HepG2 (cell line): ENCODE results near the gene LSM2. TPM values are rescaled to one million over a fixed set of nuclear protein-coding genes. Genes with fewer than 3 reads are reported as not detected.

Source experiments
- BHLHE40 ChIP-seq: IDR thresholded peaks from 2 replicates; pipeline ENCODE4 v1.6.1; 2011; ENCODE audit warnings: low read length, improper control_type of control experiment
- CENPX ChIP-seq: sonication (generic); formaldehyde crosslinking; IDR thresholded peaks from 2 replicates; pipeline ENCODE4 v1.9.0; 2021; ENCODE audit warnings: mild to moderate bottlenecking, missing genetic modification reagents, moderate library complexity
- HNRNPK ChIP-seq: fragments of 200-400 bp; formaldehyde crosslinking; IDR thresholded peaks from 2 replicates; pipeline ENCODE4 v1.6.1; 2018; ENCODE audit warnings: low read length, low read depth, moderate library complexity, mild to moderate bottlenecking; ENCODE audit not compliant: poor library complexity, severe bottlenecking
- HNRNPUL1 ChIP-seq: fragments of 200-400 bp; formaldehyde crosslinking; IDR thresholded peaks from 2 replicates; pipeline ENCODE4 v1.6.1; 2017; ENCODE audit warnings: low read depth, mild to moderate bottlenecking, low read length, moderate library complexity
- IKZF5 ChIP-seq: IDR thresholded peaks from 2 replicates; pipeline ENCODE4 v1.6.1; 2018; ENCODE audit warnings: missing genetic modification reagents, mild to moderate bottlenecking, missing compliant biosample characterization
- JARID2 ChIP-seq: sonication (generic); formaldehyde crosslinking; IDR thresholded peaks from 2 replicates; pipeline ENCODE4 v1.8.1; 2023; ENCODE audit warnings: missing genetic modification reagents, inconsistent platforms; ENCODE audit not compliant: insufficient replicate concordance
- MIXL1 ChIP-seq: IDR thresholded peaks from 2 replicates; pipeline ENCODE4 v1.6.1; 2016
- MXD1 ChIP-seq: sonication (generic); formaldehyde crosslinking; IDR thresholded peaks from 2 replicates; pipeline ENCODE4 v1.4.0; 2020; ENCODE audit warnings: mild to moderate bottlenecking, missing genetic modification reagents
- NCOR1 ChIP-seq: fragments of 200-600 bp; sonication (generic); IDR thresholded peaks from 2 replicates; pipeline ENCODE4 v1.7.0; 2017; ENCODE audit warnings: antibody characterized with exemption, low read length, borderline replicate concordance
- RARG ChIP-seq: sonication (generic); formaldehyde crosslinking; IDR thresholded peaks from 2 replicates; pipeline ENCODE4 v1.4.0; 2020; ENCODE audit warnings: low read depth, mild to moderate bottlenecking, missing genetic modification reagents
- REPIN1 ChIP-seq: sonication (generic); formaldehyde crosslinking; IDR thresholded peaks from 2 replicates; pipeline ENCODE4 v1.8.0; 2022; ENCODE audit warnings: missing genetic modification reagents, low read depth, mild to moderate bottlenecking, borderline replicate concordance
- RXRB ChIP-seq: IDR thresholded peaks from 2 replicates; pipeline ENCODE4 v1.6.1; 2016; ENCODE audit warnings: borderline replicate concordance, missing genetic modification reagents, missing compliant biosample characterization
- SNRNP70 ChIP-seq: fragments of 200-400 bp; formaldehyde crosslinking; IDR thresholded peaks from 2 replicates; pipeline ENCODE4 v1.6.1; 2017; ENCODE audit warnings: mild to moderate bottlenecking, low read depth, low read length, moderate library complexity
- SSRP1 ChIP-seq: IDR thresholded peaks from 2 replicates; pipeline ENCODE4 v1.6.1; 2016; ENCODE audit warnings: control low read depth
- TGIF2 ChIP-seq: IDR thresholded peaks from 2 replicates; pipeline ENCODE4 v1.6.1; 2016; ENCODE audit warnings: control low read depth, missing compliant biosample characterization
- ZC3H13 ChIP-seq: sonication (generic); formaldehyde crosslinking; IDR thresholded peaks from 2 replicates; pipeline ENCODE4 v1.8.1; 2023; ENCODE audit warnings: mild to moderate bottlenecking, missing genetic modification reagents, moderate library complexity
- ZGPAT ChIP-seq: IDR thresholded peaks from 2 replicates; pipeline ENCODE4 v1.6.1; 2016; ENCODE audit warnings: mild to moderate bottlenecking
- ZNF260 ChIP-seq: sonication (generic); formaldehyde crosslinking; IDR thresholded peaks from 2 replicates; pipeline ENCODE4 v1.4.0; 2020; ENCODE audit warnings: missing genetic modification reagents, low read depth, mild to moderate bottlenecking, borderline replicate concordance
- ZNF431 ChIP-seq: sonication (generic); formaldehyde crosslinking; IDR thresholded peaks from 2 replicates; pipeline ENCODE4 v1.9.0; 2022; ENCODE audit warnings: missing genetic modification reagents, low read depth, mild to moderate bottlenecking, borderline replicate concordance
- ZNF512B ChIP-seq: sonication (generic); formaldehyde crosslinking; IDR thresholded peaks from 2 replicates; pipeline ENCODE4 v1.5.1; 2020; ENCODE audit warnings: missing genetic modification reagents, mild to moderate bottlenecking, borderline replicate concordance
- ZNF629 ChIP-seq: sonication (generic); formaldehyde crosslinking; conservative IDR thresholded peaks from 2 replicates; pipeline ENCODE4 v1.5.0; 2020; ENCODE audit warnings: missing genetic modification reagents
- polyA plus RNA-seq, 8 experiments: library from polyadenylated mRNA; depleted of rRNA in 3 of 8; stranded (reverse) in 7 of 8; unstranded in 1 of 8; fragments of >200 nt; fragmentation: Illumina TruSeq in 4 of 8; extraction: Trizol in 4 of 8; gene quantifications; 2 replicates each; pipeline versions ENCODE4 v1.2.1 to v1.2.3, GENCODE V29; 2011 to 2016; ENCODE audit warnings: low read depth in 4 of 8, missing spikeins in 1 of 8, mixed read lengths in 1 of 8; ENCODE audit not compliant: insufficient read depth in 1 of 8
- total RNA-seq, 5 experiments: library from RNA; depleted of rRNA; stranded (reverse); fragments of >200 nt; fragmentation: Illumina TruSeq; extraction: Trizol; gene quantifications; 2 replicates each; pipeline ENCODE4 v1.2.3, GENCODE V29; 2016; ENCODE audit warnings: low read depth in 1 of 5

The LSM2 gene
- total and polyA plus RNA-seq, 2 of the 13 experiments (the other 11 are each of a cell fraction or from before 2014, with no cell fraction given): 69.4 to 90.5 TPM

- TF ChIP-seq MXD1: no peak
- TF ChIP-seq ZC3H13: 0 out of 2 replicates have a peak, but pooled peaks have one; percentile 54
- TF ChIP-seq HNRNPK: no peak
- peak; percentile 18; the same call in 1 of the 2 replicates for TF ChIP-seq IKZF5 (CRISPR knock-in tag)
- no peak for TF ChIP-seq MIXL1 (CRISPR knock-in tag)
- no peak for TF ChIP-seq ZNF431 (CRISPR knock-in tag)
- TF ChIP-seq RXRB: no peak
- no peak for TF ChIP-seq REPIN1
- TF ChIP-seq HNRNPUL1: no peak
- TF ChIP-seq NCOR1: 0 out of 2 replicates have a peak, but pooled peaks have one; percentile 4
- TF ChIP-seq SSRP1 (CRISPR knock-in tag): no peak
- TF ChIP-seq BHLHE40: peak; percentile 51; the same call in 1 of the 2 replicates
- TF ChIP-seq CENPX (CRISPR knock-in tag): no peak
- no peak for TF ChIP-seq ZGPAT
- TF ChIP-seq TGIF2 (CRISPR knock-in tag): peak; percentile 66; the same call in 1 of the 2 replicates
- TF ChIP-seq RARG (CRISPR knock-in tag): no peak
- TF ChIP-seq ZNF629: 0 out of 2 replicates have a peak, but pooled peaks have one; percentile 8
- no peak for TF ChIP-seq JARID2 (CRISPR knock-in tag)
- TF ChIP-seq ZNF260 (CRISPR knock-in tag): no peak
- no peak for TF ChIP-seq SNRNP70
- TF ChIP-seq ZNF512B (CRISPR knock-in tag): no peak
Measured at GRCh38 chr6:31836047-31836473, 29.3 kb upstream of the LSM2 start (continued).
